K562 (cell line): ENCODE results near the gene DNMBP. TPM values are rescaled to one million over a fixed set of nuclear protein-coding genes. Genes with fewer than 3 reads are reported as not detected.
A peak's percentile ranks its signal among the peaks of the same experiment; 100 is the strongest.

ENCODE experiments used
- BHLHE40 ChIP-seq: IDR thresholded peaks from 2 replicates; pipeline ENCODE4 v1.6.1; 2011; ENCODE audit warnings: low read length, improper control_type of control experiment
- CHCHD3 ChIP-seq: fragments of 250-450 bp; sonication (Bioruptor Pico); IDR thresholded peaks from 2 replicates; pipeline ENCODE4 v2.1.2; 2022; ENCODE audit warnings: mild to moderate bottlenecking
- CREBBP ChIP-seq: IDR thresholded peaks from one replicate; pipeline ENCODE4 v1.6.1; 2012; ENCODE audit warnings: low read depth, mild to moderate bottlenecking, control low read depth, inconsistent platforms, low read length
- DLX4 ChIP-seq: fragments of 250-450 bp; sonication (Bioruptor Pico); IDR thresholded peaks from 2 replicates; pipeline ENCODE4 v1.6.1; 2021; ENCODE audit warnings: mild to moderate bottlenecking
- EHMT2 ChIP-seq: fragments of 450-650 bp; IDR thresholded peaks from 2 replicates; pipeline ENCODE4 v1.6.1; 2018; ENCODE audit warnings: antibody characterized with exemption
- HIVEP1 ChIP-seq: fragments of 250-450 bp; sonication (Bioruptor Pico); IDR thresholded peaks from 2 replicates; pipeline ENCODE4 v1.4.0; 2020; ENCODE audit warnings: mild to moderate bottlenecking
- HMGN3 ChIP-seq: IDR thresholded peaks from 2 replicates; pipeline ENCODE4 v1.6.1; 2011; ENCODE audit warnings: borderline replicate concordance, low read depth, mild to moderate bottlenecking, mixed read lengths, low read length; ENCODE audit not compliant: insufficient read length; ENCODE audit errors: extremely low read depth
- KDM1A ChIP-seq, 2 experiments: fragments of 450-650 bp; IDR thresholded peaks; 2 replicates each; pipeline ENCODE4 v1.6.1; 2016; ENCODE audit warnings: mild to moderate bottlenecking in 2 of 2
- PHF20 ChIP-seq: fragments of 450-650 bp; IDR thresholded peaks from 2 replicates; pipeline ENCODE4 v1.6.1; 2018; ENCODE audit not compliant: partially characterized antibody
- ZBTB12 ChIP-seq: fragments of 250-450 bp; sonication (Bioruptor Pico); IDR thresholded peaks from 2 replicates; pipeline ENCODE4 v1.4.0; 2020
- ZFP1 ChIP-seq: fragments of 450-650 bp; formaldehyde crosslinking; IDR thresholded peaks from 2 replicates; pipeline ENCODE4 v1.4.0; 2020; ENCODE audit warnings: mild to moderate bottlenecking, mixed read lengths
- ZMIZ1 ChIP-seq, 2 experiments: fragments of 150-350 bp in 1 of 2; IDR thresholded peaks; 2 replicates each; pipeline ENCODE4 v1.6.1; 2012 to 2016; ENCODE audit warnings: low read depth in 2 of 2, low read length in 2 of 2, mild to moderate bottlenecking in 1 of 2, moderate library complexity in 1 of 2
- ZNF197 ChIP-seq: fragments of 200-800 bp; sonication (Bioruptor generic); IDR thresholded peaks from 2 replicates; pipeline ENCODE4 v1.6.1; 2016; ENCODE audit warnings: low read depth, missing genetic modification characterization, missing compliant biosample characterization
- ZNF354B ChIP-seq: fragments of 250-450 bp; sonication (Bioruptor Pico); IDR thresholded peaks from 2 replicates; pipeline ENCODE4 v1.4.0; 2020
- ZNF584 ChIP-seq: fragments of 200-800 bp; sonication (Bioruptor generic); IDR thresholded peaks from 2 replicates; pipeline ENCODE4 v1.6.1; 2016; ENCODE audit warnings: low read depth, mild to moderate bottlenecking, missing genetic modification characterization, missing compliant biosample characterization
- polyA plus RNA-seq, 8 experiments: library from polyadenylated mRNA; depleted of rRNA in 4 of 8; stranded (reverse) in 5 of 8; unstranded in 3 of 8; fragments of >200 nt; fragmentation: Nextera tagmentation in 2 of 8; fragmentation: Illumina TruSeq in 1 of 8; extraction: Ambion mirVana in 2 of 8; extraction: Trizol in 1 of 8; gene quantifications; 2 replicates each; pipeline versions ENCODE4 v1.2.1 to v1.2.3, GENCODE V29; 2011 to 2014; ENCODE audit warnings: inconsistent platforms in 1 of 8, missing spikeins in 1 of 8
- total RNA-seq, 7 experiments: library from RNA; depleted of rRNA in 6 of 7; stranded (reverse); fragments of >200 nt in 6 of 7; fragmentation: Illumina TruSeq in 2 of 7; extraction: Trizol in 2 of 7; gene quantifications; 2 replicates each; pipeline versions ENCODE4 v1.2.1 to v1.2.3, GENCODE V29; 2011 to 2021; ENCODE audit warnings: low replicate concordance in 1 of 7
- TF ChIP-seq, protein P1 (sequence below), 2 experiments: IDR thresholded peaks; 2 replicates each; pipeline ENCODE4 v1.6.1; 2011; ENCODE audit warnings: borderline replicate concordance in 1 of 2, control low read depth in 1 of 2, low read depth in 1 of 2, low read length in 1 of 2, mild to moderate bottlenecking in 1 of 2, mixed read lengths in 1 of 2, moderate library complexity in 1 of 2; ENCODE audit not compliant: insufficient read depth in 1 of 2, insufficient read length in 1 of 2, poor library complexity in 1 of 2, severe bottlenecking in 1 of 2; ENCODE audit errors: extremely low read depth in 1 of 2

DNMBP gene
- total and polyA plus RNA-seq, 9 of the 15 experiments (the other 6 are each of a cell fraction or from before 2014, with no cell fraction given) = 0.83 to 3.7 (median 2.2) TPM

GRCh38 chr10:99906470-99906869 is 103.3 kb downstream of the DNMBP start (continued):
- TF ChIP-seq, protein P1, sequence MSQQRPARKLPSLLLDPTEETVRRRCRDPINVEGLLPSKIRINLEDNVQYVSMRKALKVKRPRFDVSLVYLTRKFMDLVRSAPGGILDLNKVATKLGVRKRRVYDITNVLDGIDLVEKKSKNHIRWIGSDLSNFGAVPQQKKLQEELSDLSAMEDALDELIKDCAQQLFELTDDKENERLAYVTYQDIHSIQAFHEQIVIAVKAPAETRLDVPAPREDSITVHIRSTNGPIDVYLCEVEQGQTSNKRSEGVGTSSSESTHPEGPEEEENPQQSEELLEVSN (IDR thresholded peaks at IDR 0.05; ENCODE audit: borderline replicate concordance in 1 of 2, extremely low read depth in 1 of 2, insufficient read depth in 1 of 2, insufficient read length in 1 of 2, low read depth in 1 of 2, low read length in 1 of 2, poor library complexity in 1 of 2, severe bottlenecking in 1 of 2) = peak in 1 of 2 experiments; percentile 24
- TF ChIP-seq ZBTB12 (CRISPR knock-in tag) = no peak
- TF ChIP-seq ZNF197 (CRISPR knock-in tag) = no peak
- TF ChIP-seq KDM1A (IDR thresholded peaks at IDR 0.05) = no peak
- no peak for TF ChIP-seq CHCHD3 (CRISPR knock-in tag)
- TF ChIP-seq HMGN3 = no peak
- TF ChIP-seq ZNF354B (CRISPR knock-in tag) = no peak
- no peak for TF ChIP-seq DLX4 (CRISPR knock-in tag)
- TF ChIP-seq ZMIZ1 (IDR thresholded peaks at IDR 0.05; ENCODE audit: low read depth in 2 of 2, low read length in 2 of 2) = no peak
- TF ChIP-seq PHF20 = no peak
- no peak for TF ChIP-seq HIVEP1 (CRISPR knock-in tag)
- no peak for TF ChIP-seq ZNF584
- no peak for TF ChIP-seq CREBBP
- peak; percentile 78 for TF ChIP-seq BHLHE40
- no peak for TF ChIP-seq ZFP1
- no peak for TF ChIP-seq EHMT2
